Transverse colon (tissue), 4 donors: ENCODE results near the gene ATR. TPM values are rescaled to one million over a fixed set of nuclear protein-coding genes. Genes with fewer than 3 reads are reported as not detected.
"Not testable (repeated sequence)": the region's sequence is repeated elsewhere in the genome, so short reads cannot be mapped to it uniquely, and the experiment has no call there.

Experiments used
- DNase-seq: peaks from one replicate; pipeline ENCODE4 v3.0.0-alpha.2; 2019
- H3K27ac ChIP-seq, 4 donors: fragments of 200-600 bp; sonication (generic); 2 replicates each; pipeline ENCODE4 v1.5.1; 2016 to 2018; ENCODE audit warnings: inconsistent platforms in 4 of 4
- H3K27me3 ChIP-seq: fragments of 200-600 bp; sonication (generic); 2 replicates; pipeline ENCODE4 v1.5.1; 2017; ENCODE audit warnings: inconsistent platforms
- H3K36me3 ChIP-seq, 4 donors: fragments of 200-600 bp; sonication (generic); 2 replicates each; pipeline ENCODE4 v1.5.1; 2017 to 2019; ENCODE audit warnings: inconsistent platforms in 4 of 4
- H3K4me1 ChIP-seq, 4 donors: fragments of 200-600 bp; sonication (generic); 2 replicates each; pipeline ENCODE4 v1.5.1; 2017 to 2020; ENCODE audit warnings: inconsistent platforms in 4 of 4
- H3K4me3 ChIP-seq, 4 donors: fragments of 200-600 bp; sonication (generic); 1 replicate in 1 of 4; 2 replicates in 3 of 4; pipeline versions ENCODE4 v1.5.1 to v1.6.1; 2017 to 2019; ENCODE audit warnings: inconsistent platforms in 4 of 4
- H3K9me3 ChIP-seq, 2 donors: fragments of 200-600 bp; sonication (generic); 2 replicates each; pipeline ENCODE4 v1.5.1; 2017 to 2019; ENCODE audit warnings: inconsistent platforms in 2 of 2
- CTCF ChIP-seq, 5 experiments: fragments of 200-600 bp in 3 of 5; fragments of 450-650 bp in 2 of 5; sonication (generic) in 3 of 5; IDR thresholded peaks; 1 replicate in 2 of 5; 2 replicates in 3 of 5; pipeline ENCODE4 v1.5.1; 2016 to 2017; ENCODE audit warnings: antibody characterized with exemption in 5 of 5, inconsistent platforms in 3 of 5, mild to moderate bottlenecking in 2 of 5, moderate library complexity in 1 of 5
- EP300 ChIP-seq: sonication (generic); formaldehyde crosslinking; IDR thresholded peaks from one replicate; pipeline ENCODE4 v1.6.1; 2017; ENCODE audit warnings: antibody characterized with exemption, low read depth
- POLR2A ChIP-seq: fragments of 450-650 bp; IDR thresholded peaks from one replicate; pipeline ENCODE4 v1.6.1; 2016; ENCODE audit warnings: antibody characterized with exemption, mild to moderate bottlenecking, moderate library complexity
- POLR2AphosphoS5 ChIP-seq, 3 donors: sonication (generic); formaldehyde crosslinking; IDR thresholded peaks; one replicate each; pipeline ENCODE4 v1.6.1; 2016; ENCODE audit warnings: antibody characterized with exemption in 3 of 3
- WGBS, 2 donors: methylation state at CpG; one replicate each; pipeline ENCODE4 v1.1.5; 2018; ENCODE audit warnings: low coverage in 1 of 2; 5-methylcytosine and 5-hydroxymethylcytosine counted together
- in situ Hi-C, 4 donors: fragments of 200-750 bp; cut with MboI; loops; one replicate each; pipeline versions ENCODE4 v1.15.0 to v1.15.1; 2017; ENCODE audit warnings: low sequenced_read_pairs in 3 of 4, low pct_ligation_motif_present in 1 of 4, low pct_unique_long_range_greater_than_20kb in 1 of 4
- intact Hi-C: fragments of 100-400 bp; cut with DNase I; formaldehyde crosslinking; loops from one replicate; pipeline ENCODE4 v1.15.1; 2023; ENCODE audit warnings: low total_unique reads
- total RNA-seq, 4 donors: library from RNA; depleted of rRNA; stranded (reverse); fragments of >200 nt; gene quantifications; one replicate each; pipeline ENCODE4 v1.1.0, GENCODE V29; 2016

The ATR gene
- total RNA-seq, 4 donors from 2014 or later: 22.4 to 37.8 (median 25.3) TPM

GRCh38 chr3:142447301-142447851, 131.2 kb downstream of the ATR start:
- H3K27ac ChIP-seq: peak overlapping the region; percentile 93 to 99 (median 96)
- peaks cover 3 to 40% (median 17%) of the 10 kb centered on the region in 4 donors for H3K4me1 ChIP-seq
- WGBS, 2 donors: 0% methylated on average over 35 of the region's 35 CpGs; no CpG with 5 or more reads in 1 of the 2 donors
- no peaks in the 10 kb centered on the region for H3K9me3 ChIP-seq
- no peaks in the 10 kb centered on the region for H3K27me3 ChIP-seq
- no peaks in the 10 kb centered on the region for H3K36me3 ChIP-seq
- no peak for TF ChIP-seq EP300
- peak in 1 of 5 experiments; percentile 9 for TF ChIP-seq CTCF (IDR thresholded peaks at IDR 0.05)
- TF ChIP-seq POLR2AphosphoS5 (IDR thresholded peaks at IDR 0.05): no peak
- intact Hi-C loops: no loop called here
- DNase-seq: peak; percentile 44
- in situ Hi-C loops: no loop called here
- peak overlapping the region; percentile 69 to 99 (median 80) for H3K4me3 ChIP-seq

- intact Hi-C loops: no loop called here
- peak overlapping the region; percentile 93 to 99 (median 96) for H3K27ac ChIP-seq
Observed at GRCh38 chr3:142445816-142446254, 132.7 kb downstream of the ATR start.

GRCh38 chr3:142444343-142444742, 134.2 kb downstream of the ATR start:
- in situ Hi-C loops: no loop called here
- Histone ChIP-seq H3K9me3 (no peaks in the 10 kb centered on the region), H3K4me1 (peaks cover 3 to 40% (median 17%) of the 10 kb centered on the region in 4 donors), H3K27me3 (no peaks in the 10 kb centered on the region), H3K4me3 (no peak overlapping the region), H3K36me3 (no peaks in the 10 kb centered on the region), H3K27ac (no peak overlapping the region)
- TF ChIP-seq CTCF (IDR thresholded peaks at IDR 0.05) (no peak), POLR2AphosphoS5 (IDR thresholded peaks at IDR 0.05) (no peak), EP300 (no peak), POLR2A (no peak)
- intact Hi-C loops: no loop called here
- DNase-seq: no peak
- 97 to 100% methylated on average over 8 to 11 of the region's 11 CpGs for WGBS, 2 donors

More at GRCh38 chr3:142445816-142446254, 132.7 kb downstream of the ATR start:
- peaks cover 3 to 40% (median 17%) of the 10 kb centered on the region in 4 donors for H3K4me1 ChIP-seq
- no peaks in the 10 kb centered on the region for H3K27me3 ChIP-seq
- WGBS, 2 donors: 27 to 53% methylated on average over 5 to 6 of the region's 6 CpGs
- TF ChIP-seq CTCF (IDR thresholded peaks at IDR 0.05): no peak
- peak; percentile 47 for TF ChIP-seq POLR2A
- TF ChIP-seq EP300: no peak
- TF ChIP-seq POLR2AphosphoS5 (IDR thresholded peaks at IDR 0.05): peak in 2 of 3 donors; percentile 50 to 74
- H3K36me3 ChIP-seq: no peaks in the 10 kb centered on the region
- in situ Hi-C loops: no loop called here
- DNase-seq: peak; percentile 31
- H3K9me3 ChIP-seq: no peaks in the 10 kb centered on the region
- H3K4me3 ChIP-seq: peak overlapping the region in 2 of 4 donors; percentile 69 to 86

GRCh38 chr3:142443060-142443459, 135.5 kb downstream of the ATR start:
- H3K27me3 ChIP-seq, H3K36me3 ChIP-seq, in situ Hi-C loops, intact Hi-C loops, DNase-seq, H3K27ac ChIP-seq, H3K9me3 ChIP-seq, H3K4me3 ChIP-seq: not testable (repeated sequence)
- WGBS, 2 donors: 96 to 100% methylated on average over 2 to 12 of the region's 12 CpGs
- H3K4me1 ChIP-seq: peaks cover 3 to 35% (median 15%) of the 10 kb centered on the region in 4 donors

GRCh38 chr3:142439499-142440220, 138.9 kb downstream of the ATR start:
- H3K36me3 ChIP-seq, intact Hi-C loops, in situ Hi-C loops, DNase-seq, H3K9me3 ChIP-seq, H3K27ac ChIP-seq, H3K27me3 ChIP-seq, H3K4me3 ChIP-seq: not testable (repeated sequence)
- 93 to 100% methylated on average over 7 to 15 of the region's 15 CpGs for WGBS, 2 donors
- peaks cover 0 to 28% (median 6%) of the 10 kb centered on the region in 4 donors for H3K4me1 ChIP-seq

- 89 to 97% methylated on average over 3 to 11 of the region's 11 CpGs for WGBS, 2 donors
- H3K27me3 ChIP-seq, H3K36me3 ChIP-seq, intact Hi-C loops, H3K4me3 ChIP-seq, H3K9me3 ChIP-seq, in situ Hi-C loops, H3K27ac ChIP-seq, DNase-seq: not testable (repeated sequence)
- peaks cover 0 to 17% (median 5%) of the 10 kb centered on the region in 4 donors for H3K4me1 ChIP-seq
Observed at GRCh38 chr3:142438096-142438495, 140.4 kb downstream of the ATR start.
